A673 (cell line): ENCODE measurements around the gene HNRNPC. TPM values are rescaled to one million over a fixed set of nuclear protein-coding genes. Genes with fewer than 3 reads are reported as not detected.
"Not testable (repeated sequence)": the region's sequence is repeated elsewhere in the genome, so short reads cannot be mapped to it uniquely, and the experiment has no call there.

Source experiments
- BruUV-seq: library from RNA; stranded (reverse); fragments of 400-500 nt; replicated peaks from 2 replicates; lab custom pipeline; 2021; lab: Mats Ljungman, UMichigan
- CTCF ChIA-PET: fragments of 300-600 bp; sonication (Branson Sonifier 250); formaldehyde crosslinking; loops from one replicate; lab custom pipeline; 2022; ENCODE audit warnings: antibody characterized with exemption; lab: Charles Lee
- POLR2A ChIA-PET: fragments of 300-600 bp; sonication (Branson Sonifier 250); formaldehyde crosslinking; loops from one replicate; lab custom pipeline; 2022; ENCODE audit warnings: antibody characterized with exemption; ENCODE audit not compliant: low non-redundant PET; lab: Charles Lee
- DNase-seq: peaks from one replicate; pipeline ENCODE4 v3.0.0-alpha.2; 2015; ENCODE audit warnings: low spot score
- H3K27ac ChIP-seq: fragments of 200-600 bp; sonication (generic); 2 replicates; pipeline ENCODE4 v1.5.1; 2016; ENCODE audit warnings: mixed run types, low read depth, mild to moderate bottlenecking, mixed read lengths, antibody characterized with exemption, low read length; ENCODE audit not compliant: poor library complexity, severe bottlenecking
- H3K27me3 ChIP-seq: fragments of 200-600 bp; sonication (generic); replicated peaks from 2 replicates; pipeline ENCODE4 v1.6.1; 2017; ENCODE audit warnings: mixed run types, low read depth, mild to moderate bottlenecking, mixed read lengths, antibody characterized with exemption, low read length; ENCODE audit not compliant: insufficient read depth, poor library complexity
- H3K36me3 ChIP-seq: fragments of 200-600 bp; sonication (generic); 2 replicates; pipeline ENCODE4 v1.6.1; 2016; ENCODE audit warnings: mixed run types, mild to moderate bottlenecking, mixed read lengths, antibody characterized with exemption, low read length; ENCODE audit not compliant: insufficient read depth, poor library complexity, severe bottlenecking
- H3K4me1 ChIP-seq: fragments of 200-600 bp; sonication (generic); 2 replicates; pipeline ENCODE4 v1.6.1; 2017; ENCODE audit warnings: mixed run types, mild to moderate bottlenecking, mixed read lengths, antibody characterized with exemption, low read length; ENCODE audit not compliant: insufficient read depth, poor library complexity, severe bottlenecking
- H3K4me3 ChIP-seq: fragments of 200-600 bp; sonication (generic); 2 replicates; pipeline ENCODE4 v1.5.1; 2016; ENCODE audit warnings: low read depth, mixed run types, mild to moderate bottlenecking, mixed read lengths, low read length; ENCODE audit not compliant: poor library complexity, severe bottlenecking
- H3K9me3 ChIP-seq: fragments of 200-600 bp; sonication (generic); 2 replicates; pipeline ENCODE4 v1.6.1; 2016; ENCODE audit warnings: mixed run types, low read depth, mild to moderate bottlenecking, mixed read lengths, antibody characterized with exemption, low read length; ENCODE audit not compliant: poor library complexity, severe bottlenecking
- CTCF ChIP-seq: fragments of 300-800, 200-600 bp; sonication (generic); conservative IDR thresholded peaks from 2 replicates; pipeline ENCODE4 v1.5.1; 2017; ENCODE audit warnings: low read depth, mild to moderate bottlenecking, antibody characterized with exemption, low read length, moderate library complexity, mixed read lengths
- EZH2 ChIP-seq: fragments of 200-600 bp; sonication (generic); IDR thresholded peaks from 2 replicates; pipeline ENCODE4 v1.6.1; 2017; ENCODE audit warnings: borderline replicate concordance, low read depth, mild to moderate bottlenecking, mixed read lengths, antibody characterized with exemption, low read length; ENCODE audit not compliant: poor library complexity, severe bottlenecking
- intact Hi-C: fragments of 100-400 bp; cut with micrococcal nuclease; formaldehyde crosslinking; loops from one replicate; pipeline ENCODE4 v1.10.0; 2022; ENCODE audit not compliant: unreplicated experiment
- total RNA-seq: library from RNA; stranded (reverse); gene quantifications from 2 replicates; pipeline ENCODE4 v1.2.3, GENCODE V29; 2021

The HNRNPC gene
- total RNA-seq, 1 experiment from 2014 or later: 949 TPM

GRCh38 chr14:21227981-21228380 is 41.3 kb downstream of the HNRNPC start:
- Histone ChIP-seq H3K9me3 (no peaks in the 10 kb centered on the region), H3K27ac (no peak overlapping the region), H3K4me1 (peaks cover 34% of the 10 kb centered on the region), H3K27me3 (no peaks in the 10 kb centered on the region), H3K4me3 (no peak overlapping the region), H3K36me3 (peaks cover 99% of the 10 kb centered on the region)
- DNase-seq: no peak
- ChIA-PET POLR2A (no interaction called here), CTCF (no interaction called here)
- intact Hi-C loops: no loop called here
- no TSS peak for BruUV-seq
- TF ChIP-seq EZH2 (no peak), CTCF (no peak)

GRCh38 chr14:21227150-21227549 is 42.1 kb downstream of the HNRNPC start:
- peaks cover 98% of the 10 kb centered on the region for H3K36me3 ChIP-seq
- intact Hi-C loops: no loop called here
- H3K9me3 ChIP-seq: no peaks in the 10 kb centered on the region
- TF ChIP-seq CTCF (no peak), EZH2 (no peak)
- H3K27ac ChIP-seq: no peak overlapping the region
- H3K4me1 ChIP-seq: peaks cover 25% of the 10 kb centered on the region
- BruUV-seq: no TSS peak
- H3K4me3 ChIP-seq: no peak overlapping the region
- CTCF ChIA-PET: no interaction called here
- no peaks in the 10 kb centered on the region for H3K27me3 ChIP-seq
- POLR2A ChIA-PET: no interaction called here
- DNase-seq: no peak

- BruUV-seq: no TSS peak
- intact Hi-C loops: no loop called here
- TF ChIP-seq CTCF (no peak), EZH2 (no peak)
- no peaks in the 10 kb centered on the region for H3K27me3 ChIP-seq
- peaks cover 21% of the 10 kb centered on the region for H3K4me1 ChIP-seq
- POLR2A ChIA-PET: no interaction called here
- CTCF ChIA-PET: no interaction called here
- H3K9me3 ChIP-seq: no peaks in the 10 kb centered on the region
- no peak overlapping the region for H3K27ac ChIP-seq
- DNase-seq: no peak
- H3K4me3 ChIP-seq: no peak overlapping the region
- H3K36me3 ChIP-seq: peaks cover 98% of the 10 kb centered on the region
Observed at GRCh38 chr14:21226467-21226866, 42.8 kb downstream of the HNRNPC start.

- BruUV-seq, intact Hi-C loops, H3K9me3 ChIP-seq, H3K27me3 ChIP-seq, DNase-seq, CTCF ChIA-PET, H3K27ac ChIP-seq, POLR2A ChIA-PET, H3K4me3 ChIP-seq: not testable (repeated sequence)
- Histone ChIP-seq H3K4me1 (peaks cover 17% of the 10 kb centered on the region), H3K36me3 (peaks cover 98% of the 10 kb centered on the region)
Observed at GRCh38 chr14:21225164-21225563, 44.1 kb downstream of the HNRNPC start.
